HT1080 (cell line): ENCODE results near the gene CBS. TPM values are rescaled to one million over a fixed set of nuclear protein-coding genes. Genes with fewer than 3 reads are reported as not detected.
"Not testable (repeated sequence)": the region's sequence is repeated elsewhere in the genome, so short reads cannot be mapped to it uniquely, and the experiment has no call there.

ENCODE experiments used
- DNase-seq: peaks from one replicate; pipeline ENCODE4 v3.0.0-alpha.2; 2015; ENCODE audit warnings: low read depth
- total RNA-seq: library from RNA; depleted of rRNA; stranded (reverse); fragments of >200 nt; shearing (Covaris generic); gene quantifications from 2 replicates; pipeline ENCODE4 v1.2.3, GENCODE V29; 2014

Gene CBS
- total RNA-seq, 1 experiment from 2014 or later = 25.5 TPM

- DNase-seq = no peak
Observed at GRCh38 chr21:43027846-43028731, 47.5 kb downstream of the CBS start.

- DNase-seq = no peak
Observed at GRCh38 chr21:43025636-43026180, 49.9 kb downstream of the CBS start.

- no peak for DNase-seq
Observed at GRCh38 chr21:43024439-43025136, 51.0 kb downstream of the CBS start.

- no peak for DNase-seq
Observed at GRCh38 chr21:43023175-43023574, 52.5 kb downstream of the CBS start.

- no peak for DNase-seq
Observed at GRCh38 chr21:43021756-43022600, 53.7 kb downstream of the CBS start.

- no peak for DNase-seq
Observed at GRCh38 chr21:43021191-43021590, 54.4 kb downstream of the CBS start.

GRCh38 chr21:43020771-43021170 is 54.9 kb downstream of the CBS start:
- DNase-seq = no peak

GRCh38 chr21:43020177-43020576 is 55.5 kb downstream of the CBS start:
- DNase-seq = no peak

- no peak for DNase-seq
Observed at GRCh38 chr21:43018519-43018918, 57.1 kb downstream of the CBS start.

GRCh38 chr21:43016728-43017127 is 58.9 kb downstream of the CBS start:
- no peak for DNase-seq

GRCh38 chr21:43015906-43016540 is 59.6 kb downstream of the CBS start:
- DNase-seq = no peak

- DNase-seq = peak; percentile 54
Observed at GRCh38 chr21:43012596-43012995, 63.0 kb downstream of the CBS start.

GRCh38 chr21:43006874-43007208 is 68.8 kb downstream of the CBS start:
- DNase-seq = no peak

- not testable (repeated sequence) for DNase-seq
Observed at GRCh38 chr21:43006051-43006873, 69.4 kb downstream of the CBS start.

GRCh38 chr21:43005635-43006034 is 70.0 kb downstream of the CBS start:
- no peak for DNase-seq

GRCh38 chr21:43004926-43005325 is 70.7 kb downstream of the CBS start:
- no peak for DNase-seq
